H1 (cell line): ENCODE data around the gene NCAM1. TPM values are rescaled to one million over a fixed set of nuclear protein-coding genes. Genes with fewer than 3 reads are reported as not detected.

Experiments
- CTCF ChIA-PET: fragments of 300-600 bp; sonication (Branson Sonifier 250); formaldehyde crosslinking; loops from one replicate; lab custom pipeline; 2021; ENCODE audit not compliant: partially characterized antibody; lab: Charles Lee
- POLR2A ChIA-PET: fragments of 300-600 bp; sonication (Branson Sonifier 250); formaldehyde crosslinking; loops from one replicate; lab custom pipeline; 2021; ENCODE audit warnings: inconsistent platforms; ENCODE audit not compliant: partially characterized antibody; lab: Charles Lee
- DNase-seq, 2 experiments: peaks; one replicate each; pipeline versions ENCODE4 v3.0.0 to v3.0.0-alpha.2; 2010 to 2022; ENCODE audit warnings: low spot score in 2 of 2, low read depth in 1 of 2, mixed read lengths in 1 of 2
- FAIRE-seq: peaks from 2 replicates; lab custom pipeline; 2011; peaks lifted over from hg19 to GRCh38; lab: Jason Lieb, UNC
- H2AFZ ChIP-seq: 2 replicates; pipeline ENCODE4 v1.8.1; 2012; ENCODE audit warnings: low read length, inconsistent platforms
- H2AK5ac ChIP-seq: 2 replicates; pipeline ENCODE4 v1.6.1; 2013; ENCODE audit warnings: low read depth, low read length
- H2BK120ac ChIP-seq: replicated peaks from 2 replicates; pipeline ENCODE3; 2013; ENCODE audit warnings: low read depth, low read length, inconsistent platforms
- H2BK12ac ChIP-seq: 2 replicates; pipeline ENCODE4 v1.6.1; 2013; ENCODE audit warnings: low read depth, low read length
- H2BK15ac ChIP-seq: 2 replicates; pipeline ENCODE4 v1.6.1; 2013; ENCODE audit warnings: low read length
- H2BK20ac ChIP-seq: 2 replicates; pipeline ENCODE4 v1.6.1; 2013; ENCODE audit warnings: low read length
- H2BK5ac ChIP-seq: 2 replicates; pipeline ENCODE4 v1.6.1; 2013; ENCODE audit warnings: low read depth, low read length
- H3K14ac ChIP-seq: 2 replicates; pipeline ENCODE4 v1.6.1; 2013; ENCODE audit warnings: inconsistent platforms; ENCODE audit not compliant: insufficient read length
- H3K18ac ChIP-seq: 2 replicates; pipeline ENCODE4 v1.6.1; 2013; ENCODE audit warnings: low read length; ENCODE audit errors: extremely low read depth
- H3K23ac ChIP-seq: 2 replicates; pipeline ENCODE4 v1.6.1; 2013; ENCODE audit warnings: inconsistent platforms; ENCODE audit not compliant: insufficient read length
- H3K23me2 ChIP-seq: 2 replicates; pipeline ENCODE4 v1.6.1; 2013; ENCODE audit warnings: low read depth, low read length
- H3K27ac ChIP-seq: 2 replicates; pipeline ENCODE4 v1.6.1; 2011; ENCODE audit warnings: low read depth, low read length, inconsistent platforms
- H3K27me3 ChIP-seq, 4 experiments: replicated peaks in 1 of 4; 1 replicate in 1 of 4; 2 replicates in 3 of 4; pipeline versions ENCODE4 v1.6.1 to v1.8.1; 2011 to 2013; ENCODE audit warnings: low read length in 3 of 4, mild to moderate bottlenecking in 3 of 4, inconsistent platforms in 2 of 4, mixed read lengths in 2 of 4, moderate library complexity in 1 of 4; ENCODE audit not compliant: control insufficient read depth in 3 of 4, insufficient read depth in 3 of 4; ENCODE audit errors: extremely low read depth in 1 of 4
- H3K36me3 ChIP-seq, 4 experiments: 2 replicates each; pipeline versions ENCODE4 v1.6.1 to v1.8.1; 2011 to 2013; ENCODE audit warnings: mild to moderate bottlenecking in 4 of 4, low read length in 3 of 4, moderate library complexity in 2 of 4, control low read depth in 1 of 4, inconsistent platforms in 1 of 4; ENCODE audit not compliant: insufficient read depth in 4 of 4, control insufficient read depth in 2 of 4
- H3K4ac ChIP-seq: replicated peaks from 2 replicates; pipeline ENCODE3; 2013; ENCODE audit warnings: low read length, low read depth, mixed read lengths, inconsistent platforms; ENCODE audit not compliant: insufficient read length
- H3K4me1 ChIP-seq, 4 experiments: replicated peaks in 1 of 4; 1 replicate in 1 of 4; 2 replicates in 3 of 4; pipeline versions ENCODE4 v1.6.1 to v1.8.1; 2011 to 2013; ENCODE audit warnings: low read length in 3 of 4, inconsistent platforms in 2 of 4, mixed read lengths in 1 of 4; ENCODE audit not compliant: insufficient read depth in 4 of 4, control insufficient read depth in 3 of 4
- H3K4me2 ChIP-seq, 2 experiments: 2 replicates each; pipeline versions ENCODE4 v1.6.1 to v1.8.1; 2011 to 2013; ENCODE audit warnings: low read depth in 2 of 2, low read length in 2 of 2, control low read depth in 1 of 2, inconsistent platforms in 1 of 2, mild to moderate bottlenecking in 1 of 2; ENCODE audit not compliant: insufficient read depth in 1 of 2
- H3K4me3 ChIP-seq, 4 experiments: fragments of 200-600, 300-600 bp in 1 of 4; sonication (generic), shearing (Covaris generic), sonication (Bioruptor Twin) in 1 of 4; 2 replicates each; pipeline versions ENCODE4 v1.5.1 to v1.8.1; 2011 to 2016; ENCODE audit warnings: low read length in 4 of 4, low read depth in 3 of 4, control low read depth in 2 of 4, inconsistent platforms in 2 of 4, mild to moderate bottlenecking in 2 of 4, mixed read lengths in 1 of 4, moderate library complexity in 1 of 4; ENCODE audit not compliant: insufficient read depth in 2 of 4; ENCODE audit errors: extremely low read depth in 1 of 4
- H3K56ac ChIP-seq: replicated peaks from 2 replicates; pipeline ENCODE3; 2013; ENCODE audit warnings: low read depth, mild to moderate bottlenecking, mixed read lengths, low read length, inconsistent platforms; ENCODE audit not compliant: insufficient read length
- H3K79me1 ChIP-seq: 2 replicates; pipeline ENCODE4 v1.6.1; 2013; ENCODE audit warnings: low read depth, low read length, control low read depth
- H3K79me2 ChIP-seq, 2 experiments: 2 replicates each; pipeline versions ENCODE4 v1.6.1 to v1.8.1; 2012 to 2013; ENCODE audit warnings: low read length in 2 of 2, mild to moderate bottlenecking in 2 of 2, inconsistent platforms in 1 of 2; ENCODE audit not compliant: insufficient read depth in 2 of 2, control insufficient read depth in 1 of 2
- H3K9ac ChIP-seq, 4 experiments: replicated peaks in 1 of 4; 1 replicate in 1 of 4; 2 replicates in 3 of 4; pipeline versions ENCODE4 v1.6.1 to v1.8.1; 2011 to 2013; ENCODE audit warnings: low read depth in 3 of 4, low read length in 3 of 4, control low read depth in 2 of 4, mild to moderate bottlenecking in 2 of 4, moderate library complexity in 2 of 4, inconsistent platforms in 1 of 4; ENCODE audit errors: extremely low read depth in 1 of 4
- H3K9me3 ChIP-seq, 2 experiments: 2 replicates each; pipeline versions ENCODE4 v1.6.1 to v1.8.1; 2012 to 2013; ENCODE audit warnings: mild to moderate bottlenecking in 2 of 2, moderate library complexity in 2 of 2, control low read depth in 1 of 2, inconsistent platforms in 1 of 2, low read depth in 1 of 2, low read length in 1 of 2, mixed read lengths in 1 of 2; ENCODE audit not compliant: insufficient read depth in 2 of 2
- H4K20me1 ChIP-seq, 2 experiments: replicated peaks in 1 of 2; 2 replicates each; pipeline versions ENCODE3 to v1.8.1; 2011 to 2013; ENCODE audit warnings: inconsistent platforms in 2 of 2, low read length in 2 of 2, mild to moderate bottlenecking in 1 of 2; ENCODE audit not compliant: insufficient read depth in 2 of 2, control insufficient read depth in 1 of 2
- H4K5ac ChIP-seq: 2 replicates; pipeline ENCODE4 v1.6.1; 2013; ENCODE audit warnings: low read length, low read depth, mixed read lengths, inconsistent platforms; ENCODE audit not compliant: insufficient read length
- H4K8ac ChIP-seq: 2 replicates; pipeline ENCODE4 v1.8.0; 2013; ENCODE audit warnings: mild to moderate bottlenecking, moderate library complexity, low read length, inconsistent platforms; ENCODE audit not compliant: insufficient read depth; ENCODE audit errors: extremely low read depth
- H4K91ac ChIP-seq: replicated peaks from 2 replicates; pipeline ENCODE3; 2013; ENCODE audit warnings: low read length, mixed read lengths, inconsistent platforms; ENCODE audit not compliant: insufficient read length
- BRCA1 ChIP-seq: IDR thresholded peaks from 2 replicates; pipeline ENCODE4 v1.6.1; 2012; ENCODE audit warnings: low read depth, low read length, improper control_type of control experiment
- CBX5 ChIP-seq: fragments of 300-800, 300-1000 bp; sonication (generic); IDR thresholded peaks from 2 replicates; pipeline ENCODE4 v1.7.1; 2016; ENCODE audit warnings: antibody characterized with exemption, low read length, low read depth
- CHD2 ChIP-seq: IDR thresholded peaks from 2 replicates; pipeline ENCODE4 v1.6.1; 2012; ENCODE audit warnings: low read length, improper control_type of control experiment
- EP300 ChIP-seq, 2 experiments: IDR thresholded peaks; 1 replicate in 1 of 2; 2 replicates in 1 of 2; pipeline ENCODE4 v1.6.1; 2011 to 2012; ENCODE audit warnings: low read depth in 2 of 2, low read length in 2 of 2, mild to moderate bottlenecking in 2 of 2, borderline replicate concordance in 1 of 2, inconsistent platforms in 1 of 2, moderate library complexity in 1 of 2
- GABPA ChIP-seq: IDR thresholded peaks from 2 replicates; pipeline ENCODE4 v1.6.1; 2011; ENCODE audit warnings: mild to moderate bottlenecking, low read length, moderate library complexity, borderline replicate concordance; ENCODE audit not compliant: insufficient read depth
- KDM4A ChIP-seq: IDR thresholded peaks from one replicate; pipeline ENCODE4 v1.7.1; 2012; ENCODE audit warnings: low read depth, mild to moderate bottlenecking, moderate library complexity, low read length, inconsistent platforms; ENCODE audit not compliant: severe bottlenecking
- MAFK ChIP-seq: IDR thresholded peaks from 2 replicates; pipeline ENCODE4 v1.6.1; 2012; ENCODE audit warnings: low read depth, mild to moderate bottlenecking, improper control_type of control experiment, low read length
- NANOG ChIP-seq: IDR thresholded peaks from 2 replicates; pipeline ENCODE4 v1.6.1; 2011; ENCODE audit warnings: low read length, low read depth, mild to moderate bottlenecking, inconsistent platforms; ENCODE audit not compliant: insufficient read depth, poor library complexity, severe bottlenecking
- SAP30 ChIP-seq: fragments of 300-600 bp; sonication (generic); IDR thresholded peaks from 2 replicates; pipeline ENCODE4 v1.7.1; 2012; ENCODE audit warnings: low read length, moderate library complexity, mild to moderate bottlenecking, inconsistent platforms; ENCODE audit not compliant: insufficient read depth, insufficient replicate concordance
- SIN3A ChIP-seq, 2 experiments: IDR thresholded peaks in 1 of 2; conservative IDR thresholded peaks in 1 of 2; 2 replicates each; pipeline ENCODE4 v1.6.1; 2011 to 2012; ENCODE audit warnings: low read length in 2 of 2, improper control_type of control experiment in 1 of 2, low read depth in 1 of 2, mild to moderate bottlenecking in 1 of 2
- TAF7 ChIP-seq: optimal IDR thresholded peaks from 2 replicates; pipeline ENCODE3; 2011; ENCODE audit warnings: low read depth, mild to moderate bottlenecking, inconsistent platforms, low read length, moderate library complexity, borderline replicate concordance
- TBP ChIP-seq: IDR thresholded peaks from 2 replicates; pipeline ENCODE4 v1.6.1; 2011; ENCODE audit warnings: low read depth, low read length, improper control_type of control experiment
- ZNF274 ChIP-seq: IDR thresholded peaks from 2 replicates; pipeline ENCODE4 v1.7.0; 2012; ENCODE audit warnings: low read length, borderline replicate concordance; ENCODE audit errors: extremely low read depth
- WGBS, 2 experiments: shearing (Covaris generic) in 1 of 2; methylation state at CpG; one replicate each; pipeline versions ENCODE4 v1.1.6 to v1.1.7; 2013 to 2015; ENCODE audit warnings: low lambda C conversion rate in 2 of 2, mixed read lengths in 2 of 2, inconsistent platforms in 1 of 2, low coverage in 1 of 2, missing lambda C conversion rate in 1 of 2; ENCODE audit not compliant: insufficient replicate concordance in 2 of 2, insufficient coverage in 1 of 2, insufficient read length in 1 of 2; ENCODE audit errors: extremely low coverage in 1 of 2, missing lambda C conversion rate in 1 of 2; 5-methylcytosine and 5-hydroxymethylcytosine counted together
- polyA plus RNA-seq, 7 experiments: library from polyadenylated mRNA; depleted of rRNA in 3 of 7; stranded (reverse) in 5 of 7; unstranded in 2 of 7; fragments of >200 nt in 5 of 7; fragments of 200-250 nt in 2 of 7; gene quantifications; 1 replicate in 5 of 7; 2 replicates in 1 of 7; 4 replicates in 1 of 7; pipeline versions ENCODE4 v1.2.1 to v1.2.3, GENCODE V29; 2011 to 2013; ENCODE audit warnings: missing spikeins in 2 of 7, mixed read lengths in 2 of 7
- total RNA-seq: library from RNA; stranded (reverse); fragmentation: NEBNext Ultra II Directional; extraction: Animal tissue kit (Norgen Biotek cat#: 25700); gene quantifications from 2 replicates; pipeline ENCODE4 v1.2.1, GENCODE V29; 2021

Gene NCAM1
- total and polyA plus RNA-seq, 2 of the 8 experiments (the other 6 are each of a cell fraction or from before 2014, with no cell fraction given): 3.1 to 4.3 TPM

- CTCF ChIA-PET: no interaction called here
- 87% methylated on average over 5 of the region's 5 CpGs; no CpG with 5 or more reads in 1 of the 2 experiments for WGBS, 2 experiments
- TF ChIP-seq SIN3A (conservative IDR thresholded peaks at IDR 0.05 in 1 of 2, IDR thresholded peaks at IDR 0.05 in 1 of 2; ENCODE audit: low read depth in 1 of 2, low read length in 2 of 2) (no peak), TAF7 (no peak), KDM4A (no peak), GABPA (no peak), CBX5 (no peak), SAP30 (no peak), NANOG (no peak), TBP (no peak), MAFK (0 out of 2 replicates have a peak, but pooled peaks have one; percentile 8), ZNF274 (no peak), BRCA1 (no peak), CHD2 (no peak), EP300 (IDR thresholded peaks at IDR 0.05; ENCODE audit: borderline replicate concordance in 1 of 2, low read depth in 2 of 2, low read length in 2 of 2) (no peak)
Measured at GRCh38 chr11:113043698-113044097, 82.5 kb downstream of the NCAM1 start.

More at GRCh38 chr11:113043698-113044097, 82.5 kb downstream of the NCAM1 start:
- Histone ChIP-seq H3K4me1 (peaks cover 0 to 8% (median 1%) of the 10 kb centered on the region in 4 experiments; a peak in 3 of 7 replicates), H3K27ac (no peak overlapping the region), H3K23me2 (no peaks in the 10 kb centered on the region), H4K5ac (no peak overlapping the region), H3K4ac (no peak overlapping the region), H3K56ac (no peak overlapping the region), H2BK15ac (no peak overlapping the region), H3K4me2 (no peak overlapping the region), H3K14ac (no peak overlapping the region), H4K8ac (no peak overlapping the region), H3K79me1 (no peaks in the 10 kb centered on the region), H2AK5ac (no peak overlapping the region), H2BK120ac (no peak overlapping the region), H2AFZ (no peak overlapping the region), H3K36me3 (no peaks in the 10 kb centered on the region), H4K91ac (no peak overlapping the region), H4K20me1 (no peaks in the 10 kb centered on the region), H3K79me2 (no peaks in the 10 kb centered on the region), H2BK5ac (no peak overlapping the region), H2BK12ac (no peak overlapping the region), H2BK20ac (no peak overlapping the region), H3K9me3 (no peaks in the 10 kb centered on the region), H3K9ac (no peak overlapping the region), H3K4me3 (no peak overlapping the region), H3K23ac (no peak overlapping the region), H3K27me3 (no peaks in the 10 kb centered on the region), H3K18ac (no peak overlapping the region)
- POLR2A ChIA-PET: no interaction called here
- FAIRE-seq (no peak), DNase-seq (no peak)
